Ishikawa (cell line): ENCODE measurements around the gene CEP97.

Experiments
- CEBPB ChIP-seq: IDR thresholded peaks from 2 replicates; pipeline ENCODE4 v1.6.1; 2012
- CREB1 ChIP-seq: IDR thresholded peaks from 2 replicates; pipeline ENCODE4 v1.6.1; 2012; ENCODE audit warnings: low read depth
- EGR1 ChIP-seq: IDR thresholded peaks from 2 replicates; pipeline ENCODE4 v1.6.1; 2012
- EP300 ChIP-seq: IDR thresholded peaks from 2 replicates; pipeline ENCODE4 v1.6.1; 2012; ENCODE audit warnings: borderline replicate concordance
- FOXM1 ChIP-seq: IDR thresholded peaks from 2 replicates; pipeline ENCODE4 v1.6.1; 2012; ENCODE audit warnings: low read depth, borderline replicate concordance
- MAX ChIP-seq: IDR thresholded peaks from 2 replicates; pipeline ENCODE4 v1.6.1; 2012
- NFIC ChIP-seq: IDR thresholded peaks from 2 replicates; pipeline ENCODE4 v1.6.1; 2012
- REST ChIP-seq: IDR thresholded peaks from 2 replicates; pipeline ENCODE4 v1.6.1; 2012; ENCODE audit warnings: low read depth, mild to moderate bottlenecking
- TCF12 ChIP-seq: IDR thresholded peaks from 2 replicates; pipeline ENCODE4 v1.6.1; 2012; ENCODE audit warnings: low read depth
- USF1 ChIP-seq: IDR thresholded peaks from 2 replicates; pipeline ENCODE4 v1.6.1; 2012

GRCh38 chr3:101722394-101723173 is 1.8 kb upstream of the CEP97 start:
- TF ChIP-seq MAX (no peak), NFIC (no peak), EP300 (no peak), USF1 (no peak), CEBPB (no peak), TCF12 (no peak), FOXM1 (no peak), REST (no peak), EGR1 (no peak), CREB1 (no peak)
